ENCODE measurements around the gene STIP1. TPM values are rescaled to one million over a fixed set of nuclear protein-coding genes. Genes with fewer than 3 reads are reported as not detected.

Gene STIP1
- total and polyA plus RNA-seq, 2 of the 4 experiments (the other 2 are of a cell fraction), result 201 to 489 TPM

GRCh38 chr11:64186492-64187165 lies 658 bp downstream of the STIP1 start (continued):
- TF ChIP-seq CTCF (conservative IDR thresholded peaks at IDR 0.05; ENCODE audit: low read depth, low read length), result no peak
- no peak for TF ChIP-seq RCOR1 (IDR thresholded peaks at IDR 0.05; ENCODE audit: insufficient replicate concordance, low read length)

GRCh38 chr11:64192434-64192833 lies 6.5 kb downstream of the STIP1 start:
- H2BK20ac ChIP-seq (ENCODE audit: low read depth, low read length), result no peak overlapping the region
- H4K20me1 ChIP-seq (ENCODE audit: insufficient read depth, low read length), result peaks cover 54% of the 10 kb centered on the region
- no peak overlapping the region for H3K18ac ChIP-seq (ENCODE audit: low read depth, low read length)
- no peak overlapping the region for H3K56ac ChIP-seq (ENCODE audit: extremely low read depth, insufficient read depth, low read length)
- no peaks in the 10 kb centered on the region for H3K27me3 ChIP-seq (ENCODE audit: control insufficient read depth, insufficient read depth, low read length)
- no peak overlapping the region for H2BK15ac ChIP-seq (ENCODE audit: low read depth, low read length)
- no peak overlapping the region for H2AFZ ChIP-seq (replicated peaks; ENCODE audit: low read length, poor library complexity)
- H2BK5ac ChIP-seq (ENCODE audit: low read depth, low read length, poor library complexity, severe bottlenecking), result no peak overlapping the region
- H3K14ac ChIP-seq (replicated peaks; ENCODE audit: low read depth, low read length), result no peak overlapping the region
- no peak overlapping the region for H4K91ac ChIP-seq (ENCODE audit: insufficient read depth, low read depth, low read length)
- BruUV-seq (replicated peaks), result no TSS peak
- H3K4ac ChIP-seq (ENCODE audit: low read depth, low read length), result no peak overlapping the region
- H2AK5ac ChIP-seq (ENCODE audit: low read depth, low read length), result no peak overlapping the region
- no peaks in the 10 kb centered on the region for H3K9me3 ChIP-seq (ENCODE audit: control insufficient read depth, insufficient read depth, low read length)
- H3K23ac ChIP-seq (ENCODE audit: low read depth, low read length), result no peak overlapping the region
- ChIA-PET CTCF (no interaction called here), POLR2A (ENCODE audit: unreplicated experiment) (no interaction called here)
- H2BK120ac ChIP-seq (ENCODE audit: low read depth, low read length), result no peak overlapping the region
- peaks cover 38 to 74% of the 10 kb centered on the region in 2 experiments for H3K79me1 ChIP-seq (ENCODE audit: low read depth in 1 of 2, low read length in 2 of 2)
- no peak overlapping the region for H3K4me2 ChIP-seq (ENCODE audit: low read depth, low read length)
- DNase-seq (no peak), ATAC-seq (ENCODE audit: low read depth) (no peak)
- intact Hi-C loops (cut with micrococcal nuclease), result no loop called here
- peaks cover 48% of the 10 kb centered on the region for H3K36me3 ChIP-seq (ENCODE audit: control insufficient read depth, insufficient read depth, low read length)
- dilution Hi-C loops (cut with HindIII; ENCODE audit: low sequenced_read_pairs, unreplicated experiment), result no loop called here
- H3K9ac ChIP-seq (ENCODE audit: low read depth, low read length), result no peak overlapping the region
- H3K27ac ChIP-seq (ENCODE audit: insufficient read depth, low read length), result no peak overlapping the region
- no peak overlapping the region for H3K4me3 ChIP-seq (ENCODE audit: insufficient read depth, low read depth, low read length)
- no peak overlapping the region for H4K8ac ChIP-seq (ENCODE audit: low read depth in 2 of 2, low read length in 2 of 2)
- WGBS, 2 experiments (ENCODE audit: extremely low coverage in 2 of 2, insufficient read length in 1 of 2), result 100% methylated on average over 3 of the region's 5 CpGs; no CpG with 5 or more reads in 1 of the 2 experiments
- in situ Hi-C loops (cut with MboI; ENCODE audit: low sequenced_read_pairs), result no loop called here
- peaks cover 12% of the 10 kb centered on the region; the same call in 1 of the 2 replicates for H3K9me1 ChIP-seq (ENCODE audit: insufficient read depth, low read length)
- peak overlapping the region; percentile 17 for H2AK9ac ChIP-seq (replicated peaks; ENCODE audit: low read depth, low read length, poor library complexity)
- H3K4me1 ChIP-seq (ENCODE audit: control insufficient read depth, insufficient read depth, low read length), result no peaks in the 10 kb centered on the region
- no peak overlapping the region for H4K5ac ChIP-seq (ENCODE audit: low read depth, low read length)
- no peak for TF ChIP-seq MXI1 (IDR thresholded peaks at IDR 0.05; ENCODE audit: borderline replicate concordance, low read depth, low read length)
- TF ChIP-seq POLR2A (IDR thresholded peaks at IDR 0.05; ENCODE audit: low read depth, low read length), result no peak
- TF ChIP-seq RFX5 (IDR thresholded peaks at IDR 0.05; ENCODE audit: low read depth, low read length), result no peak
- TF ChIP-seq RCOR1 (IDR thresholded peaks at IDR 0.05; ENCODE audit: insufficient replicate concordance, low read length), result no peak
- TF ChIP-seq RAD21 (IDR thresholded peaks at IDR 0.05; ENCODE audit: low read length), result no peak
- TF ChIP-seq CHD1 (IDR thresholded peaks at IDR 0.05; ENCODE audit: low read depth, low read length), result no peak
- TF ChIP-seq SMC3 (IDR thresholded peaks at IDR 0.05; ENCODE audit: low read depth, low read length), result no peak
- TF ChIP-seq FOS (IDR thresholded peaks at IDR 0.05; ENCODE audit: low read depth, low read length), result no peak
- TF ChIP-seq MAZ (IDR thresholded peaks at IDR 0.05; ENCODE audit: borderline replicate concordance, low read depth, low read length), result no peak
- TF ChIP-seq CEBPB (IDR thresholded peaks at IDR 0.05; ENCODE audit: low read depth, low read length), result no peak
- no peak for TF ChIP-seq CTCF (conservative IDR thresholded peaks at IDR 0.05; ENCODE audit: low read depth, low read length)
- TF ChIP-seq MAFK (IDR thresholded peaks at IDR 0.05; ENCODE audit: low read depth, low read length), result no peak
